ENCODE measurements around the gene S100A2.

- TF ChIP-seq SP1 (IDR thresholded peaks at IDR 0.05) (no peak), SP1 (CRISPR knock-in tag; IDR thresholded peaks at IDR 0.05) (no peak), JDP2 (CRISPR knock-in tag; IDR thresholded peaks at IDR 0.05; ENCODE audit: borderline replicate concordance) (no peak), JUN (CRISPR knock-in tag; IDR thresholded peaks at IDR 0.05) (no peak), ZNF367 (CRISPR knock-in tag; IDR thresholded peaks at IDR 0.05; ENCODE audit: borderline replicate concordance) (no peak), EZH2 (conservative IDR thresholded peaks at IDR 0.05; ENCODE audit: low read depth, low read length) (no peak), ZNF17 (CRISPR knock-in tag; IDR thresholded peaks at IDR 0.05) (no peak), ZNF282 (IDR thresholded peaks at IDR 0.05; ENCODE audit: partially characterized antibody) (no peak)
Observed at GRCh38 chr1:153540394-153541361, 25.0 kb downstream of the S100A2 start, which contains the start of gene S100A5.

All from HepG2 (cell line).